Measurements from ENCODE around the gene ORMDL3. TPM values are rescaled to one million over a fixed set of nuclear protein-coding genes. Genes with fewer than 3 reads are reported as not detected.
A peak's percentile ranks its signal among the peaks of the same experiment; 100 is the strongest.

ORMDL3 gene, protein sequence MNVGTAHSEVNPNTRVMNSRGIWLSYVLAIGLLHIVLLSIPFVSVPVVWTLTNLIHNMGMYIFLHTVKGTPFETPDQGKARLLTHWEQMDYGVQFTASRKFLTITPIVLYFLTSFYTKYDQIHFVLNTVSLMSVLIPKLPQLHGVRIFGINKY
- total RNA-seq, result 170 TPM
- 67.6 TPM for polyA plus RNA-seq
- long read RNA-seq, donor 1, partial matches to known transcripts, result 0 of 2 reads
- long read RNA-seq, donor 1, other reads (novel, unspliced or antisense), result 0 of 2 reads
- long read RNA-seq, donor 2, result 0 reads
- long read RNA-seq, donor 3, transcript ORMDL3-201 (4 exons, 2,111 nt), result major isoform, 62 of 81 reads
- long read RNA-seq, donor 3, transcript ORMDL3-204 (4 exons, 2,106 nt), result minor isoform, 19 of 81 reads
- long read RNA-seq, donor 3, partial matches to known transcripts, result 0 of 81 reads
- long read RNA-seq, donor 3, other reads (novel, unspliced or antisense), result 0 of 81 reads
- long read RNA-seq, donor 4, transcript ORMDL3-201 (4 exons, 2,111 nt), result major isoform, 20 of 24 reads
- long read RNA-seq, donor 4, partial matches to known transcripts, result 0 of 24 reads
- long read RNA-seq, donor 4, other reads (novel, unspliced or antisense), result 0 of 24 reads
- long read RNA-seq, donor 5, transcript ORMDL3-204 (4 exons, 2,106 nt), result minor isoform, 15 of 73 reads
- long read RNA-seq, donor 5, transcript ORMDL3-201 (4 exons, 2,111 nt), result major isoform, 58 of 73 reads
- long read RNA-seq, donor 5, partial matches to known transcripts, result 0 of 73 reads
- long read RNA-seq, donor 5, other reads (novel, unspliced or antisense), result 0 of 73 reads
- long read RNA-seq, donor 6, transcript ORMDL3-201 (4 exons, 2,111 nt), result major isoform, 27 of 33 reads
- long read RNA-seq, donor 6, transcript ORMDL3-204 (4 exons, 2,106 nt), result minor isoform, 6 of 33 reads
- long read RNA-seq, donor 6, partial matches to known transcripts, result 0 of 33 reads
- long read RNA-seq, donor 6, other reads (novel, unspliced or antisense), result 0 of 33 reads
- long read RNA-seq, donor 7, transcript ORMDL3-204 (4 exons, 2,106 nt), result minor isoform, 8 of 26 reads
- long read RNA-seq, donor 7, transcript ORMDL3-201 (4 exons, 2,111 nt), result major isoform, 18 of 26 reads
- long read RNA-seq, donor 7, partial matches to known transcripts, result 0 of 26 reads
- long read RNA-seq, donor 7, other reads (novel, unspliced or antisense), result 0 of 26 reads
- long read RNA-seq, donor 8, transcript ORMDL3-201 (4 exons, 2,111 nt), result major isoform, 12 of 15 reads
- long read RNA-seq, donor 8, partial matches to known transcripts, result 0 of 15 reads
- long read RNA-seq, donor 8, other reads (novel, unspliced or antisense), result 0 of 15 reads
- long read RNA-seq, donor 9, transcript ORMDL3-204 (4 exons, 2,106 nt), result minor isoform, 7 of 25 reads
- long read RNA-seq, donor 9, transcript ORMDL3-201 (4 exons, 2,111 nt), result major isoform, 18 of 25 reads
- long read RNA-seq, donor 9, partial matches to known transcripts, result 0 of 25 reads
- long read RNA-seq, donor 9, other reads (novel, unspliced or antisense), result 0 of 25 reads
- long read RNA-seq, donor 10, transcript ORMDL3-201 (4 exons, 2,111 nt), result major isoform, 28 of 45 reads
- long read RNA-seq, donor 10, transcript ORMDL3-204 (4 exons, 2,106 nt), result minor isoform, 17 of 45 reads
- long read RNA-seq, donor 10, partial matches to known transcripts, result 0 of 45 reads
- long read RNA-seq, donor 10, other reads (novel, unspliced or antisense), result 0 of 45 reads

DNA sequence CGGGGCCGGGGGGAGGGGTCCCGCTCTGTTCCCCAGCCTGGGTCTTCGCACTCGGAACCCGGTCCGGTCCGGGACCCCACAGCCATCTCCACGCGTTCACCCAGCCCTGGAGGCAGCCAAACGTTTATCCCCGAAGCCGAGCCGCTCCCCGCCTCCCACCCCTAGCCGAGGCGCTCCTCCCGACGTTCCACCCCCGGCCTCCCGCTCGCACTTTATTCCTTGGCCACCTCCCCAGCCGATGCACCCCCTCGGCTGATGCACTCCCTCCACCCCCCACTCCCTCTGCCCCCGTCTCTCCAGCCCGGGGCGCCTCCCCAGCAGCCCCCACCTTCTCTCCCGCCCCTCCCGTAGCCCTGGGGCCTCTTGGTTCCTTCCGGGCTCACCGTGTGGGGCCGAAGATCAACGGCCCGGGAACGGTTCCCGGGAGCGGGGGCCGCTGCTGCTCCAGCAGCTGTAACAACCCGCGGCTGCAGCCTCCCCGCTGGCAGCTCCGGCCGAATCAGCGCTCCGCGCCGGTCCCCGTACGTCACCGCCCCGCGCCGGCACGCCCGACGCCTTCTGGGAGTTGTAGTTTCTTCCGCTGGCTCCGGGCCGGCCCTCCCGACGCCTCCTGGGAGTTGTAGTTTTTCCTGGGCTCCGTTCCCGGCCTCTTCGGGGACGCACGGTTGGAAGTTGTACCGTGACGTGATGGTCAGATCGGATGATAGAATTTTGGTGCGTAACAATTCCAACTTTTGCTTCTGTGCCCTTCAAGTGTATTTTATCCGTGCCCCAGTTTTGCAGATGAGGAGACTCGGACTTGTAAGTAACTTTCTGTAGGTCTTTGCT is at the start of gene ORMDL3, which contains the start of gene LRRC3C:
Gene ORMDL3, minus strand, starts transcription at position 501 of the 828 bp plus-strand sequence. CDS start 3,398 bp downstream, outside the sequence.
Gene LRRC3C, plus strand, starts transcription at position 632 of the 828 bp plus-strand sequence. CDS start 13,792 bp downstream, outside the sequence.
- peak; percentile 85 to 95 (median 88) for DNase-seq (ENCODE audit: low read depth in 6 of 9, low spot score in 9 of 9)
- Histone ChIP-seq H3K4me3 (ENCODE audit: low read length in 2 of 2) (peak within 1 kb of the TSS; percentile 97), H3K27me3 (ENCODE audit: control insufficient read depth in 2 of 2, insufficient read depth in 1 of 2, low read length in 1 of 2) (no peaks in the 10 kb centered on the region), H3K9me3 (ENCODE audit: control insufficient read depth in 2 of 2, insufficient read depth in 1 of 2, low read length in 1 of 2) (no peaks in the 10 kb centered on the region), H3K36me3 (ENCODE audit: control insufficient read depth in 2 of 2, insufficient read depth in 2 of 2, low read length in 1 of 2) (peaks cover 22 to 29% of the 10 kb centered on the region in 2 donors), H3K27ac (ENCODE audit: low read depth in 1 of 2, low read length in 1 of 2) (peak within 1 kb of the TSS; percentile 98), H3K4me1 (ENCODE audit: control insufficient read depth in 2 of 2, insufficient read depth in 2 of 2, low read length in 2 of 2) (peaks cover 36 to 58% of the 10 kb centered on the region in 2 donors)
- WGBS, result 1% methylated on average over 72 of the region's 72 CpGs

DNA sequence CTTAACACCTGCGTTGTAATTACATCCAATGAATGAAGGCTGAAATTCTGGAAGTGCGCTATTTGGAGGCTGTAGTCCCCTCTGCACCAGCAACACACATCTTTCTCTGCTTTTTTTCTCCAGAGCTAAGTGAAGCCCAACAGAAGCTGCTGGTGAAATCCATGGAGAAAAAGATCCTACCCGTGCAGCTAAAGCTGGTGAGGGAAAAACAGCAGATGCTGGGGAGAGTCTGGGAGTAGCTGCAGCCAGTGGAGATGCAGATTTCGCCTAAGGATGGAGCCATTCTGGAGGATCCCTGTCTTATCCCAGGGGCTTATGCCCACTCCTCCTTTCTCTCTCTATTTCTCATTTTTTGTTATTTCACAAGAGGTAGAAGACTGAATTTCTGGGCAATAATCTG is 48.4 kb upstream of the ORMDL3 start:
- WGBS, result 90% methylated on average over 4 of the region's 4 CpGs
- no peaks in the 10 kb centered on the region for H3K9me3 ChIP-seq (ENCODE audit: control insufficient read depth in 2 of 2, insufficient read depth in 1 of 2, low read length in 1 of 2)
- peaks cover 0 to 8% of the 10 kb centered on the region in 2 donors for H3K27me3 ChIP-seq (ENCODE audit: control insufficient read depth in 2 of 2, insufficient read depth in 1 of 2, low read length in 1 of 2)

DNA sequence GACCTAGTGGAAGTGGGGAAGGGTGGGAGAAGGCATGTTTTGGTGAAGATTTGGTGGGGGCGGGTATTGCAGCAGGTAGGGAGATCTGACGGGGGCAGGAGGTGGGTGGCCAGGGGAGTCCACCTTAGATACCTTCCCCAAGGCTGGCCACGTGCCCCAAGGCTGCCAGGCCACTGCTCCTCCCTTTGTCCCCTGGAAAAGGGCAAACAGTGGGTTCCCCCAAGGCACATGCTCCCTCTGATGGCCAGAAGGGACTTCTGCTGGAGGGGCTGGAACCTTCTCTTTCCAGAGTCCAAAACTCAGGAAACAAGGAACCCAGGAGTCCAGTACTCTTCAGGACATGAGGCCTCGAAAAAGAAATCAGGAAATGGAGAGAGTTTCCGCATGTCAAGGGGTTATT is 47.0 kb upstream of the ORMDL3 start:
- WGBS, result 87% methylated on average over 5 of the region's 5 CpGs
- DNase-seq (ENCODE audit: low read depth in 6 of 9, low spot score in 9 of 9), result no peak
- no peaks in the 10 kb centered on the region for H3K36me3 ChIP-seq (ENCODE audit: control insufficient read depth in 2 of 2, insufficient read depth in 2 of 2, low read length in 1 of 2)
- H3K4me1 ChIP-seq (ENCODE audit: control insufficient read depth in 2 of 2, insufficient read depth in 2 of 2, low read length in 2 of 2), result peaks cover under 1 to 7% of the 10 kb centered on the region in 2 donors
- no peak overlapping the region for H3K4me3 ChIP-seq (ENCODE audit: low read length in 2 of 2)
- no peak overlapping the region for H3K27ac ChIP-seq (ENCODE audit: low read depth in 1 of 2, low read length in 1 of 2)
- H3K9me3 ChIP-seq (ENCODE audit: control insufficient read depth in 2 of 2, insufficient read depth in 1 of 2, low read length in 1 of 2), result no peaks in the 10 kb centered on the region
- peaks cover 0 to 17% of the 10 kb centered on the region in 2 donors for H3K27me3 ChIP-seq (ENCODE audit: control insufficient read depth in 2 of 2, insufficient read depth in 1 of 2, low read length in 1 of 2)

More for the DNA sequence above, 48.4 kb upstream of the ORMDL3 start:
- DNase-seq (ENCODE audit: low read depth in 6 of 9, low spot score in 9 of 9), result no peak
- H3K4me3 ChIP-seq (ENCODE audit: low read length in 2 of 2), result no peak overlapping the region
- no peaks in the 10 kb centered on the region for H3K36me3 ChIP-seq (ENCODE audit: control insufficient read depth in 2 of 2, insufficient read depth in 2 of 2, low read length in 1 of 2)
- H3K27ac ChIP-seq (ENCODE audit: low read depth in 1 of 2, low read length in 1 of 2), result no peak overlapping the region
- H3K4me1 ChIP-seq (ENCODE audit: control insufficient read depth in 2 of 2, insufficient read depth in 2 of 2, low read length in 2 of 2), result peaks cover 5 to 12% of the 10 kb centered on the region in 2 donors

GRCh38 chr17:39973496-39973895 is 46.1 kb upstream of the ORMDL3 start:
- Histone ChIP-seq H3K36me3 (ENCODE audit: control insufficient read depth in 2 of 2, insufficient read depth in 2 of 2, low read length in 1 of 2) (no peaks in the 10 kb centered on the region), H3K27ac (ENCODE audit: low read depth in 1 of 2, low read length in 1 of 2) (no peak overlapping the region), H3K4me3 (ENCODE audit: low read length in 2 of 2) (no peak overlapping the region), H3K4me1 (ENCODE audit: control insufficient read depth in 2 of 2, insufficient read depth in 2 of 2, low read length in 2 of 2) (peaks cover 0 to 3% of the 10 kb centered on the region in 2 donors), H3K9me3 (ENCODE audit: control insufficient read depth in 2 of 2, insufficient read depth in 1 of 2, low read length in 1 of 2) (no peaks in the 10 kb centered on the region), H3K27me3 (ENCODE audit: control insufficient read depth in 2 of 2, insufficient read depth in 1 of 2, low read length in 1 of 2) (peaks cover 0 to 22% of the 10 kb centered on the region in 2 donors)
- 98% methylated on average over 2 of the region's 2 CpGs for WGBS
- DNase-seq (ENCODE audit: low read depth in 6 of 9, low spot score in 9 of 9), result no peak

- no peak for DNase-seq (ENCODE audit: low read depth in 6 of 9, low spot score in 9 of 9)
- 47% methylated on average over 3 of the region's 3 CpGs for WGBS
- Histone ChIP-seq H3K9me3 (ENCODE audit: control insufficient read depth in 2 of 2, insufficient read depth in 1 of 2, low read length in 1 of 2) (no peaks in the 10 kb centered on the region), H3K4me3 (ENCODE audit: low read length in 2 of 2) (no peak overlapping the region), H3K36me3 (ENCODE audit: control insufficient read depth in 2 of 2, insufficient read depth in 2 of 2, low read length in 1 of 2) (no peaks in the 10 kb centered on the region), H3K27ac (ENCODE audit: low read depth in 1 of 2, low read length in 1 of 2) (no peak overlapping the region), H3K4me1 (ENCODE audit: control insufficient read depth in 2 of 2, insufficient read depth in 2 of 2, low read length in 2 of 2) (peaks cover 0 to 3% of the 10 kb centered on the region in 2 donors), H3K27me3 (ENCODE audit: control insufficient read depth in 2 of 2, insufficient read depth in 1 of 2, low read length in 1 of 2) (peaks cover 0 to 22% of the 10 kb centered on the region in 2 donors)
Measured at GRCh38 chr17:39972271-39972670, 44.9 kb upstream of the ORMDL3 start.

DNA sequence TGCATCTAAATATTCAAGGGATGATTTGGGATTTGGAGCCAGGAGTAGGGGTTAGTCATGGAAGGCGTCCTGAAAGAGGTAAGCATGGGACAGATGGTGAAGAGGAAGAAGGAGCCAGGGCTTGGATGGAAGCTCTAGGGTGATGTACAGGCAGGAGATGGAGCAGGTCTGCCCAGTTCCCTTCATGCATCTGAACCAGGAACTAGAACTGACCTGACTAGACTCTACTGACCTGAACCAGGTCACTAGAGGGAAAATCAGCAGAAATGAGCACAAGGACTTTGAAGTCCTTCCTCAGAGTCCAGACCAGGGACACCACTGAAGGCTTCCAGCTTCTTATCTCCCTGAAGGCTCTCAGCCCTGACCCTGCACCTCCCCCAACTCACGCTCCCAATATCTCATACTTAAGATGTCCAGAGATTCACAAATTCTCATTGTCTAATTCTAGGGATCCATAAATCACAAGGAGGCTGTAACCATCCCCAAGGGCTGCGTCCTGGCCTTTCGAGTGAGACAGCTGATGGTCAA is 43.7 kb upstream of the ORMDL3 start:
- H3K36me3 ChIP-seq (ENCODE audit: control insufficient read depth in 2 of 2, insufficient read depth in 2 of 2, low read length in 1 of 2), result no peaks in the 10 kb centered on the region
- 98% methylated on average over 4 of the region's 4 CpGs for WGBS
- no peak overlapping the region for H3K27ac ChIP-seq (ENCODE audit: low read depth in 1 of 2, low read length in 1 of 2)
- peaks cover 0 to 22% of the 10 kb centered on the region in 2 donors for H3K27me3 ChIP-seq (ENCODE audit: control insufficient read depth in 2 of 2, insufficient read depth in 1 of 2, low read length in 1 of 2)
- H3K4me3 ChIP-seq (ENCODE audit: low read length in 2 of 2), result no peak overlapping the region
- H3K4me1 ChIP-seq (ENCODE audit: control insufficient read depth in 2 of 2, insufficient read depth in 2 of 2, low read length in 2 of 2), result peaks cover 0 to 3% of the 10 kb centered on the region in 2 donors
- DNase-seq (ENCODE audit: low read depth in 6 of 9, low spot score in 9 of 9), result no peak
- no peaks in the 10 kb centered on the region for H3K9me3 ChIP-seq (ENCODE audit: control insufficient read depth in 2 of 2, insufficient read depth in 1 of 2, low read length in 1 of 2)

GRCh38 chr17:39970157-39970692 is 42.8 kb upstream of the ORMDL3 start:
- Histone ChIP-seq H3K27me3 (ENCODE audit: control insufficient read depth in 2 of 2, insufficient read depth in 1 of 2, low read length in 1 of 2) (peaks cover 0 to 24% of the 10 kb centered on the region in 2 donors), H3K4me3 (ENCODE audit: low read length in 2 of 2) (no peak overlapping the region), H3K4me1 (ENCODE audit: control insufficient read depth in 2 of 2, insufficient read depth in 2 of 2, low read length in 2 of 2) (peaks cover 0 to 3% of the 10 kb centered on the region in 2 donors), H3K36me3 (ENCODE audit: control insufficient read depth in 2 of 2, insufficient read depth in 2 of 2, low read length in 1 of 2) (no peaks in the 10 kb centered on the region), H3K9me3 (ENCODE audit: control insufficient read depth in 2 of 2, insufficient read depth in 1 of 2, low read length in 1 of 2) (no peaks in the 10 kb centered on the region), H3K27ac (ENCODE audit: low read depth in 1 of 2, low read length in 1 of 2) (no peak overlapping the region)
- DNase-seq (ENCODE audit: low read depth in 6 of 9, low spot score in 9 of 9), result no peak
- WGBS, result 80% methylated on average over 7 of the region's 7 CpGs
